Sigmoid colon (tissue), 7 donors: ENCODE results near the gene GSG1L. TPM values are rescaled to one million over a fixed set of nuclear protein-coding genes. Genes with fewer than 3 reads are reported as not detected.

Experiments used
- DNase-seq: peaks from one replicate; pipeline ENCODE4 v3.0.0-alpha.2; 2019
- H3K27ac ChIP-seq, 4 donors: fragments of 200-600 bp; sonication (generic); one replicate each; pipeline ENCODE4 v1.5.1; 2016 to 2019; ENCODE audit warnings: mild to moderate bottlenecking in 1 of 4
- H3K27me3 ChIP-seq, 3 donors: fragments of 200-600 bp; sonication (generic); one replicate each; pipeline ENCODE4 v1.5.1; 2019; ENCODE audit warnings: mild to moderate bottlenecking in 1 of 3
- H3K36me3 ChIP-seq, 4 donors: fragments of 200-600 bp; sonication (generic); one replicate each; pipeline ENCODE4 v1.5.1; 2016 to 2019
- H3K4me1 ChIP-seq, 4 donors: fragments of 200-600 bp; sonication (generic); one replicate each; pipeline ENCODE4 v1.5.1; 2017 to 2019
- H3K4me3 ChIP-seq, 4 donors: fragments of 200-600 bp; sonication (generic); one replicate each; pipeline ENCODE4 v1.5.1; 2017 to 2019; ENCODE audit warnings: mild to moderate bottlenecking in 2 of 4, moderate library complexity in 1 of 4
- H3K9me3 ChIP-seq, 4 donors: fragments of 200-600 bp in 3 of 4; sonication (generic) in 3 of 4; one replicate each; pipeline versions ENCODE4 v1.5.1 to v1.6.1; 2013 to 2019
- CTCF ChIP-seq, 4 experiments: fragments of 450-650 bp in 3 of 4; fragments of 200-600 bp in 1 of 4; IDR thresholded peaks; one replicate each; pipeline ENCODE4 v1.5.1; 2016 to 2019; ENCODE audit warnings: antibody characterized with exemption in 4 of 4, mild to moderate bottlenecking in 3 of 4, moderate library complexity in 2 of 4
- EP300 ChIP-seq, 4 donors: sonication (generic); formaldehyde crosslinking; IDR thresholded peaks; one replicate each; pipeline ENCODE4 v1.6.1; 2017; ENCODE audit warnings: antibody characterized with exemption in 4 of 4
- POLR2A ChIP-seq, 2 donors: fragments of 450-650 bp; IDR thresholded peaks; one replicate each; pipeline ENCODE4 v1.6.1; 2016; ENCODE audit warnings: antibody characterized with exemption in 2 of 2, mild to moderate bottlenecking in 2 of 2, moderate library complexity in 2 of 2
- POLR2AphosphoS5 ChIP-seq, 4 donors: sonication (generic); formaldehyde crosslinking; IDR thresholded peaks; one replicate each; pipeline ENCODE4 v1.6.1; 2017; ENCODE audit warnings: antibody characterized with exemption in 4 of 4
- WGBS, 2 donors: extraction: QIAGEN DNeasy Blood & Tissue Kit; methylation state at CpG; one replicate each; pipeline ENCODE4 v1.1.7; 2013; 5-methylcytosine and 5-hydroxymethylcytosine counted together
- intact Hi-C: fragments of 100-400 bp; cut with DNase I; formaldehyde crosslinking; loops from one replicate; pipeline ENCODE4 v1.15.1; 2023
- polyA plus RNA-seq, 3 donors: library from polyadenylated mRNA; stranded (reverse); fragments of 200-250 nt; gene quantifications; one replicate each; pipeline ENCODE4 v1.2.3, GENCODE V29; 2013
- total RNA-seq, 4 donors: library from RNA; depleted of rRNA; stranded (reverse); fragments of >200 nt; gene quantifications; one replicate each; pipeline ENCODE4 v1.1.0, GENCODE V29; 2016
- donor health status: healthy with polysubstance abuse.
- donor health status: Bipolar disorder and iron deficiency.
- donor health status: healthy.

GSG1L gene
- total and polyA plus RNA-seq, 7 donors: 0.25 to 0.66 (median 0.36) TPM; not detected in 2

GRCh38 chr16:28001642-28002041, 61.9 kb downstream of the GSG1L start:
- Histone ChIP-seq H3K36me3 (no peaks in the 10 kb centered on the region), H3K27ac (no peak overlapping the region), H3K9me3 (no peaks in the 10 kb centered on the region), H3K4me3 (no peak overlapping the region), H3K27me3 (no peaks in the 10 kb centered on the region), H3K4me1 (no peaks in the 10 kb centered on the region)
- TF ChIP-seq CTCF (IDR thresholded peaks at IDR 0.05) (no peak), POLR2AphosphoS5 (IDR thresholded peaks at IDR 0.05) (no peak), EP300 (IDR thresholded peaks at IDR 0.05) (no peak), POLR2A (IDR thresholded peaks at IDR 0.05) (no peak)
- DNase-seq: no peak
- intact Hi-C loops: no loop called here
- WGBS, 2 donors: 71 to 79% methylated on average over 4 of the region's 4 CpGs

- no peak overlapping the region for H3K4me3 ChIP-seq
- no peak overlapping the region for H3K27ac ChIP-seq
- no peaks in the 10 kb centered on the region for H3K9me3 ChIP-seq
- TF ChIP-seq POLR2A (IDR thresholded peaks at IDR 0.05) (no peak), EP300 (IDR thresholded peaks at IDR 0.05) (no peak), POLR2AphosphoS5 (IDR thresholded peaks at IDR 0.05) (no peak), CTCF (IDR thresholded peaks at IDR 0.05) (no peak)
- H3K4me1 ChIP-seq: no peaks in the 10 kb centered on the region
- H3K36me3 ChIP-seq: no peaks in the 10 kb centered on the region
- 68 to 71% methylated on average over 9 of the region's 9 CpGs for WGBS, 2 donors
- H3K27me3 ChIP-seq: no peaks in the 10 kb centered on the region
- intact Hi-C loops: no loop called here
- DNase-seq: no peak
Measured at GRCh38 chr16:28001184-28001583, 62.3 kb downstream of the GSG1L start.

- Histone ChIP-seq H3K9me3 (no peaks in the 10 kb centered on the region), H3K27me3 (no peaks in the 10 kb centered on the region), H3K27ac (no peak overlapping the region), H3K36me3 (no peaks in the 10 kb centered on the region), H3K4me1 (no peaks in the 10 kb centered on the region), H3K4me3 (no peak overlapping the region)
- intact Hi-C loops: no loop called here
- 34 to 54% methylated on average over 9 of the region's 9 CpGs for WGBS, 2 donors
- TF ChIP-seq EP300 (IDR thresholded peaks at IDR 0.05) (no peak), POLR2AphosphoS5 (IDR thresholded peaks at IDR 0.05) (no peak), CTCF (IDR thresholded peaks at IDR 0.05) (no peak)
- no peak for DNase-seq
Measured at GRCh38 chr16:28000314-28001169, 63.0 kb downstream of the GSG1L start.

GRCh38 chr16:27999687-28000086, 63.8 kb downstream of the GSG1L start:
- H3K4me3 ChIP-seq: no peak overlapping the region
- no peaks in the 10 kb centered on the region for H3K36me3 ChIP-seq
- H3K4me1 ChIP-seq: no peaks in the 10 kb centered on the region
- no peak for DNase-seq
- WGBS, 2 donors: 60 to 85% methylated on average over 2 of the region's 2 CpGs
- no peaks in the 10 kb centered on the region for H3K27me3 ChIP-seq
- TF ChIP-seq POLR2AphosphoS5 (IDR thresholded peaks at IDR 0.05) (no peak), CTCF (IDR thresholded peaks at IDR 0.05) (no peak), EP300 (IDR thresholded peaks at IDR 0.05) (no peak), POLR2A (IDR thresholded peaks at IDR 0.05) (no peak)
- no peaks in the 10 kb centered on the region for H3K9me3 ChIP-seq
- intact Hi-C loops: no loop called here
- H3K27ac ChIP-seq: no peak overlapping the region
